GM19372 (cell line): Measurements from ENCODE around the gene CABLES2.

Source experiments
- ATAC-seq: cut with Tn5 transposase; IDR thresholded peaks from one replicate; pipeline ENCODE4 v1.9.1; 2021; ENCODE audit warnings: mild to moderate bottlenecking, low read depth, moderate library complexity; ENCODE audit not compliant: unreplicated experiment

CABLES2 gene

GRCh38 chr20:62405981-62406513 is 1.0 kb downstream of the CABLES2 start:
- no peak for ATAC-seq

DNA sequence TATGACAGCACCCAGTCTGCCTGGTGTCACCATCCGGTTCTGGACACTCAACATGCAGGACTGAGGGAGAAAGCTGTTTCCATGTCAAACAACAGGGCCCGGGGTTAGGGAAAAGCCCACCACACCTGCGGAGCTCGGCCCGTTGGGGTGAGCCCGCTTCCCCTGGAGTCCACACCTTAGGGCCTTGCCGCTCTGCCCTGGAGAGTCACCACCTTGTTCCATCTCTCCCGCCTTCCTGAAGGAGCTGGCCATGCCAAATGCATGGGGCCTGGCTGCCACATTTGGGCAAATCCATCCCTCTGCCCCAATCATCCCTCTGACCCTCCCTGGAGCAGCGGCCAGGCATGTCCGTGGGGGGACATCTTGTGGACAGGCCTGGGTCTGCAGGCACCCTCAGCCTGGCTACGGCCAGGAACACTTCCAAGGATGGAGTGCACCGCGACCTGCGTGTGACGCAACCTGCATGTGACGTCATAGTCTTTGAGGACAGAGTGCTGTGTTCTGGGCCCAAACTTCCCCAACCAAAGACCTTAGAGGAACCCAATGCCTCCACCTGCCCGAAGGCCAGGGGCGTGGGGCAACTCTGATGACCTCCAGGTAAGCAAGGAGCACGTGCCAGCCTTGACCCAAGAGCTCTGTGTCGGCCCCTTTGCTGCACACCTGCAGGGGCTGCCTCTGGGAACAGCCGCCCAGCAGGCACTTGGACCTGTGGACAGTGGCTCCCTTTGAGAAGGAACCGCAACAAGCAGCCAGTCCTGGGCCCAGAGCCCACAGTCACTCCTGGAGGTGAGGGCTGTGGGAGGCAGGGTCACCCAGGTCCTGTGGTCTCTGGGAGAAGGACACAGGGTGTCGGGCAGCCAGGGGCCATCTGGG is 1.7 kb downstream of the CABLES2 start:
- ATAC-seq: no peak

DNA sequence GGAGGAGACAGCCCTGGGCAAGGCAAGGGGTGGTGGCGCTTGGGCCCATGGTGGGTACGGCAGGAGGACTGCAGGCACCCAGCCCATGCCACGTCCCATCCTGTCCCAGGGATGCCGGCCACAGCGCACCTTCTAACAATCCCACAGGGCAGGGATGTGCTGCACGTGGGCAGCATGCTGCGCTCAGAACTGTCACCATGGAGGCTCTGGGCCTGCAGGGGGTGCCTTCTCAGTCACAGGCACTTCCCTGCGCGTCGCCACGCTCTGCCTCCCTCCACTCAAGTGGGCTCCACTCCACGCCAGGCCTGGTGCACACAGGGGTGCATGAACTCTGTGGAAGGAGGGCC is 2.4 kb downstream of the CABLES2 start:
- no peak for ATAC-seq

DNA sequence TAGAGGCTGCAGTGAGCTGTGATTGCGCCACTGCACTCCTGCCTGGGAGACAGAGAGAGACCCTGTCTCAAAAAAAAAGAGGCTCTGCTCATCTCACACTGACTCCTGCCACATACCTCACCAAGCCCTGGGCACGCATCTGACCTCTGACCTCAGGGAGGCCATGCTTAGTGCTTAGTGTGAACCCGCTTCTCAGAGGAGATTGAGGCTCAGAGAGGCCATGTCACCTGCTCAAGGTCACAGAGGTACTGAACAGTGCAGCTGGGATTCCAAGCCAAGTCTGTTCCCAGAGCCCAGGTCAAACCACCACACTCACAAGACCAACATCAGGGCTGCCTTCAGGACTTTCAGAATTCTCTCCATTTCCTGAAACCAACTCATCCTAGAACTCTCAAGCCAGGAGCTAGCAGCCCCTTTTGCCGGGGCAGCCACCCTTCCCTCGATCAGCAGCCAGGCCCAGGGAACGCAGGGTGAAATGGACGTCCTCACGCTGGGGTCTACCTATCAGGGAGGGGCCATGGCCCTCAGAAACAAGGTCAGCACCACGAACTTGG is 2.9 kb downstream of the CABLES2 start:
- ATAC-seq: no peak

DNA sequence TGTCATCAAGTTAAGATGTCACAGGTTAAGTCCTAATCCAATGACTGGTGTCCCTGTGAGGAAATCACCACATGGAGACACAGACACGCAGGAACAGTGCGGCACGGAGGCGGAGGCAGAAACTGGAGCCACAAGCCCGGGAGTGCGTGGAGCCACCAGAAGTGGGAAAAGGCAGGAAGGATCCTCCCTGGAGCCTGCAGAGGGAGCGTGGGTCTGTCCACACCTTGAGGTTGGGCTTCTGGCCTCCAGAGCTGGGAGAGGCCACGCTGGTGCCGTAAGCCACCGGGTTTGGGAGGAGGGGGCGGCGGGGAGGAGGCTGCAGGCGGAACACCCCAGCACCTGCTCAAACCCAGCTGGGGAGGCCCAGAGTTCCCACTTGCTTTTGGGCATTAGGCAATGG is 3.8 kb downstream of the CABLES2 start:
- ATAC-seq: no peak

DNA sequence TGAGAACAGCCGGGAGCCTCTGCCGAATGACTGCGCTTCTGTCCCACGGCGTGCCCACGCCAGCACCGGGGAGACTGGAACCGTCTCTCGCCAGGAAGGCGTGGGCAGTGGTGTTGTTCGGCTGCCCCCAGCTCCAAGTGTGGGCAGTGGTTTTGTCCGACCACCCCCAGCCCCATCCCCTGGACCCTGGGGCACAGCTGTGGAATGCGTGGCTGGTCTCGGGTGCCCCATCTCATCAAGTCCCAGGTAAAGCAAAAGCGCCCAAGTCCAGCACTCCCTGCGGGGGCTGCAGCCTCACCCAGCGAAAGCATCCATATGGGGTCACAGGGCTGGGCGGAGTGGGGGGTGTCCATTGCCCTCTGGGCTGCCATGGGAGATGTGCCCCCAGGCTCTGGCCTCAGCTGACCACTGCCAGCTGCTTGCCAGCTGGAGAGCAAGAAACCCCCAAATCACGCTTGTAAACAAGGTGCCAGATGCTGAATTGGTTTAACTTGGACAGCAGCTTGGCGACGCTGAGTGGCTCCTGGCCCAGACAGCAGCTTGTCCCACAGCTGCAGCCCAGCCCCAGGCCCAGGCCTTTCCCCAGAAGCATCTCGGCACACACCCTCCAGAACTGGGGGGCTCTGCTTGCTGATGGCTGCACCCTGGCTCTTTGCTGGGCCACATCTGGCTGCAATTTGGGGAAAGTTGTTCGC is 4.5 kb downstream of the CABLES2 start:
- ATAC-seq: no peak

GRCh38 chr20:62401331-62401779 is 5.7 kb downstream of the CABLES2 start:
- no peak for ATAC-seq

GRCh38 chr20:62400541-62400940 is 6.5 kb downstream of the CABLES2 start:
- ATAC-seq: no peak

GRCh38 chr20:62400021-62400420 is 7.1 kb downstream of the CABLES2 start:
- no peak for ATAC-seq

GRCh38 chr20:62398120-62398821 is 8.8 kb downstream of the CABLES2 start:
- no peak for ATAC-seq

- ATAC-seq: no peak
Observed at GRCh38 chr20:62396367-62397239, 10.5 kb downstream of the CABLES2 start.

- no peak for ATAC-seq
Observed at GRCh38 chr20:62395311-62396242, 11.5 kb downstream of the CABLES2 start.

DNA sequence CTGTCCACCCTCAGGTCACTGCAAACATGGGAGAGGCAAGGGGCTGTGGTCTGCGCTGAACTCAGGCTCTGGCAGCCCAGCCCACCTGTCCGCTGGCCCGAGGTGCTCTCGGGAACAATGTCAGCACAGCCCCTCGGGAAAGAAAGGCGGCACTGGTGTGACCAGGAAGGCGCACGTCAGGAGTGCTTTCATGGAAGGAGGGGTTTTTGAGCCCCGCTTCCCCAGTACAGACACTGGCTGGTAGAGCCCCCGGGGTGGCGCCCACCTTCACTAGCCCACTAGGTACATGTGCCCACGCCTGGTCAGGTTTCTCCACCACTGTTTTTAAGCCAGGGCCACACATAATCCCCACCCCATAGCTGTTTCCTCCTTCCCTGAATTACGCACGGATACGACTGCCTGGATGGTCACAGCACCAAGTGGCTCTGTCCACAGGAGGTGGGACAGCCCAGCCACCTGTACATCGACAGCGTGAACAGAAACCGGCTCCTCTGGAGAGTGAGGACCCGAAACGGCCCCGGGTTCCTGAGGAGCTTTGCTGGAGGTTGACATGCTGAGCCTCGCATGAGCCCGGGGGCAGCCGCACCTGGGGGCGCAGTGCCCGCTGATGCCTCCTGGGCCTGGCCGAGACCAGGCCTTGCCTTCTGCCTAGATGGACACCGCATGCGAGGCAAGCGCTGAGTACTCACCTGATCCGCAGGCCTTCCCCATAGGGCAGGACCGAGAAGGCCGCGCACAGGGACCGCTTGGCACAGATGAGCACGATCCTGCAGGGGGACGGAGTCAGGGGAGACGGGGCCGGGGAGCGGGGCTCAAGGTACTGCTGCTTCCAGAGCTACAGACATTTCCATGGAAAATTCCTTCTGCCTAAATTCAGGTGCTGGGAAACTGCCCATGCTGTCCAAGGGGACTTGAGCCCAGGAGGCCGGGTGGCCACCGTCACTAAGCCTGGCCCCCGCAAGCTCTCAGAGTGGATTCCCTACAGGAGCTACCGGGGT is 12.5 kb downstream of the CABLES2 start:
- no peak for ATAC-seq

- ATAC-seq: no peak
Observed at GRCh38 chr20:62393830-62394229, 13.3 kb downstream of the CABLES2 start.

DNA sequence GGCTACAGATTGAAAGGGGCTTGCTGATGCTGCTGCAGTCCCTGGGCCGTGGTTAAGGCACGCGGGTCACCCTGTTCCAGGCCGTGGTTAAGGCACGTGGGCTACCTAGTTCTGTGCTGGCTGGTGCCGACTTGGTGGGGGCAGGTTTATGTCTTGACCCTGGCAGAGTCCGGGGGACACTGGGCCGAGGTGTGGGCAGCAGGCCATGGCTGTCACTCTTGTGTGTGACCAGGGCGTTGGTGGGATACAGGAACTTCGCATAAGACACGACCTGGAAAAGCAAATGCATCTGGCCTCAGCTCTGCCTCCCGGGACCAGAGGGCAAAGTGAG is 13.8 kb downstream of the CABLES2 start:
- ATAC-seq: no peak

- no peak for ATAC-seq
Observed at GRCh38 chr20:62392621-62393334, 14.3 kb downstream of the CABLES2 start.

DNA sequence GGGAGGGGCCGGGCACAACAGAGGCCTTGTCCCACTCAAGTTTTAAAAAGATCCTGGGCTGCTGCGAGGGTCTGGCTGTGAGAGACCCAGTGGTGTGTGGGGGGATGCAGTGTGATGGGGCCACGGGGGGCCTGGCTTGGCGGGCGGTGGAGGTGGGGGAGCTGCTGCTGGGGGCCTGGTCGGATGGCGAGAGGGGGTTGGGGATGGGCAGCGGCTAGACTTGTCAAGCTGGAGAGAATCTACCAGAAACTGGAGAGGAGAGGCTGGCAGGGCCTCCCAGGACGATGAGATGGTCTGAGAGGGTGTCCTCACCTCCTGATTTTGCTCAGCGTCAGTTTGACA is 15.0 kb downstream of the CABLES2 start:
- no peak for ATAC-seq
